Measurements from ENCODE around the gene UGGT2.
"Not testable (repeated sequence)": the region's sequence is repeated elsewhere in the genome, so short reads cannot be mapped to it uniquely, and the experiment has no call there.

Gene UGGT2

GRCh38 chr13:96053003-96053703, at the start of gene UGGT2:
Gene UGGT2 (minus strand): TSS chr13:96053401. CDS start chr13:96053312, 89 bp downstream.
- DNase-seq = no peak

- no peak for DNase-seq
These were observed 47.4 kb upstream of the UGGT2 start for GRCh38 chr13:96100457-96101220.

GRCh38 chr13:96093296-96094006, 40.2 kb upstream of the UGGT2 start:
- DNase-seq = no peak

GRCh38 chr13:96091164-96092117, 38.2 kb upstream of the UGGT2 start:
- DNase-seq = no peak

GRCh38 chr13:96090240-96091101, 37.3 kb upstream of the UGGT2 start:
- no peak for DNase-seq

- DNase-seq = no peak
These were observed 36.6 kb upstream of the UGGT2 start, which contains the start of gene HS6ST3 for GRCh38 chr13:96089749-96090239. Gene HS6ST3 (plus strand): TSS chr13:96090107.

GRCh38 chr13:96089139-96089538, 35.9 kb upstream of the UGGT2 start:
- no peak for DNase-seq

- no peak for DNase-seq
These were observed 33.5 kb upstream of the UGGT2 start for GRCh38 chr13:96086736-96087135.

GRCh38 chr13:96082640-96083039, 29.4 kb upstream of the UGGT2 start:
- no peak for DNase-seq

- DNase-seq = no peak
These were observed 28.7 kb upstream of the UGGT2 start for GRCh38 chr13:96081888-96082287.

- no peak for DNase-seq
These were observed 27.5 kb upstream of the UGGT2 start for GRCh38 chr13:96080676-96081075.

- no peak for DNase-seq
These were observed 22.8 kb upstream of the UGGT2 start for GRCh38 chr13:96075953-96076543.

- DNase-seq = no peak
These were observed 19.2 kb upstream of the UGGT2 start for GRCh38 chr13:96072392-96072791.

GRCh38 chr13:96071504-96071903, 18.3 kb upstream of the UGGT2 start:
- DNase-seq = no peak

- DNase-seq = no peak
These were observed 15.5 kb upstream of the UGGT2 start for GRCh38 chr13:96068729-96069128.

- DNase-seq = no peak
These were observed 12.6 kb upstream of the UGGT2 start for GRCh38 chr13:96065849-96066248.

- no peak for DNase-seq
These were observed 572 bp downstream of the UGGT2 start for GRCh38 chr13:96052656-96053002.

GRCh38 chr13:96051946-96052345, 1.3 kb downstream of the UGGT2 start:
- not testable (repeated sequence) for DNase-seq

GRCh38 chr13:96051491-96051890, 1.7 kb downstream of the UGGT2 start:
- not testable (repeated sequence) for DNase-seq

GRCh38 chr13:96050955-96051354, 2.2 kb downstream of the UGGT2 start:
- DNase-seq = not testable (repeated sequence)

All from stimulated activated naive CD4-positive, alpha-beta T cell (primary cell).